ENCODE results near the gene SLC30A3. TPM values are rescaled to one million over a fixed set of nuclear protein-coding genes. Genes with fewer than 3 reads are reported as not detected.
A peak's percentile ranks its signal among the peaks of the same experiment; 100 is the strongest.

Gene SLC30A3
- total RNA-seq, 1 donor from 2014 or later: not detected

GRCh38 chr2:27212626-27213471, 50.0 kb downstream of the SLC30A3 start:
- peak overlapping the region; percentile 93 for H3K4me3 ChIP-seq (ENCODE audit: low read depth, low read length)
- TF ChIP-seq, protein P1, sequence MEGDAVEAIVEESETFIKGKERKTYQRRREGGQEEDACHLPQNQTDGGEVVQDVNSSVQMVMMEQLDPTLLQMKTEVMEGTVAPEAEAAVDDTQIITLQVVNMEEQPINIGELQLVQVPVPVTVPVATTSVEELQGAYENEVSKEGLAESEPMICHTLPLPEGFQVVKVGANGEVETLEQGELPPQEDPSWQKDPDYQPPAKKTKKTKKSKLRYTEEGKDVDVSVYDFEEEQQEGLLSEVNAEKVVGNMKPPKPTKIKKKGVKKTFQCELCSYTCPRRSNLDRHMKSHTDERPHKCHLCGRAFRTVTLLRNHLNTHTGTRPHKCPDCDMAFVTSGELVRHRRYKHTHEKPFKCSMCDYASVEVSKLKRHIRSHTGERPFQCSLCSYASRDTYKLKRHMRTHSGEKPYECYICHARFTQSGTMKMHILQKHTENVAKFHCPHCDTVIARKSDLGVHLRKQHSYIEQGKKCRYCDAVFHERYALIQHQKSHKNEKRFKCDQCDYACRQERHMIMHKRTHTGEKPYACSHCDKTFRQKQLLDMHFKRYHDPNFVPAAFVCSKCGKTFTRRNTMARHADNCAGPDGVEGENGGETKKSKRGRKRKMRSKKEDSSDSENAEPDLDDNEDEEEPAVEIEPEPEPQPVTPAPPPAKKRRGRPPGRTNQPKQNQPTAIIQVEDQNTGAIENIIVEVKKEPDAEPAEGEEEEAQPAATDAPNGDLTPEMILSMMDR (conservative IDR thresholded peaks at IDR 0.05; ENCODE audit: low read depth, low read length): no peak
- no peak for DNase-seq (ENCODE audit: low read depth)

DNA sequence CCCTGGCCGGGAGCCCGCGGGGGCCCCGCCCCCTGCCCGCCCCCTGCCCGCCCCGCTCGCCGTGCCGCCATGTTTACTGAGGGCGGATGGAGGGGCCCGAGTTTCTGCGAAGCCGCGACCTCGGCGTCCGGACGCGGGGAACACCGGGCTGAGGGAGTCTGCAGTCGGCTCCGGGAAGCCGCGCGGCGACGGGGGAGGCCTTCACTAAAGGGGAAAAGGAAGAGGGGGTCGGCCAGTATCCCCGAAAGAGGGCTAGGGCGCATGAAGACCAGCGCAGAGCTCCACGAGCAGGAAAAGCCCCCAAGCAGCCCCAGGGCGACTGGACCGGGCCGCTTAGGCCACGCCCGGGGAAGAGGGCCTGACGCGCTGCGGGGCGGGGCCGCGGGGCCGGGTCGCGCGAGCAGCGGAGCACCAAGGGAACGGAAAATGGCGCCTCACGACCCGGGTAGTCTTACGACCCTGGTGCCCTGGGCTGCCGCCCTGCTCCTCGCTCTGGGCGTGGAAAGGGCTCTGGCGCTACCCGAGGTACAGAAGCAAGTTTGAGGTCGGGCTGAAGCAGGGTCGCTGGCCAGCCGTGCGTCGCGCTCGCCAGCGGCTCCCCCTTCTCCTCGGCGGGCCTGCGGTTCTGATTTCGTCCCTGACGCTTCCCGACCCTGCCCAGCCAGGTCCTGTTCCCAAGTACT, 50.8 kb downstream of the SLC30A3 start, which contains the start of the genes ATRAID and SLC5A6:
TSS of gene ATRAID (plus strand) at position 99 of the 683 bp plus-strand sequence. CDS start at position 427, 328 bp downstream.
TSS of gene SLC5A6 (minus strand) at position 326 of the 683 bp plus-strand sequence. CDS start 4,618 bp downstream, outside the sequence.
- TF ChIP-seq, protein P1 (conservative IDR thresholded peaks at IDR 0.05; ENCODE audit: low read depth, low read length): no peak
- DNase-seq (ENCODE audit: low read depth): no peak
- peak within 1 kb of the TSS; percentile 93 for H3K4me3 ChIP-seq (ENCODE audit: low read depth, low read length)

DNA sequence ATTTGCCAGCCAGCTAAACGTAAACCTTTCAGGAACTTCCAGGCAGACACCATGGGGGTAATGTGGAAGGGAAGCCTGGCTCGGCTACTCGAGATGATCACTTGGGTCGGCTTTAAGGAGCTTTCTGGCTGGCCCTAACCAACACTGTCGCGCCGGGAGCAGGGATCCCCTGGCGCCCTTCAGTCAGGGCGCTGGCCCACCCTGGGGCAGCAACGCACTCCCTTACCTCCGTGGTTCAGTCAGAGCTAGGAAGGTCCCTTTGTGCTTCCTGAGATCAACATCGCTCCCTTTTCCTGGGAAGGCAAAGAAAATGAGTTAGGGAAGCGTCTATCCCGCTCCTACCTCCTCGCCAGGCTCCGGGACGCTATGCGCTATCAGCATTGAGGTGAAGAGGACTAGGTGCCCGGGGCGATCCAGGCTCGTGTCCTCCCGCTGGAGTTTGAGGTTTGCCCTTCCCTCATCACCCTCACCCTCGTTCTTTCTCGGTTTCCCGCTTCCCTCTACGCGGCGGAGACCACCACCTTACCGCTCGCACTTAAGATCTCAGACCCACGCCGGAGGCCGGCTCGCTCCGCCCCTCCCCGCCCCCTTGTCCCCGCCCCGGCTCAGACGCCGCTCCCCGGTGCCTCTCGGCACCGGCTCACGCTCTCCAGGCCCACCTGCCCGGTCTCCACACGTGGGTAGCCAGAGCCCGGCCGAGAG, 51.5 kb downstream of the SLC30A3 start:
- DNase-seq (ENCODE audit: low read depth): no peak
- peak overlapping the region; percentile 93 for H3K4me3 ChIP-seq (ENCODE audit: low read depth, low read length)
- TF ChIP-seq, protein P1 (conservative IDR thresholded peaks at IDR 0.05; ENCODE audit: low read depth, low read length): no peak

- TF ChIP-seq, protein P1 (conservative IDR thresholded peaks at IDR 0.05; ENCODE audit: low read depth, low read length): no peak
- H3K4me3 ChIP-seq (ENCODE audit: low read depth, low read length): no peak overlapping the region
- no peak for DNase-seq (ENCODE audit: low read depth)
These were observed 53.0 kb downstream of the SLC30A3 start for GRCh38 chr2:27209621-27210401.

DNA sequence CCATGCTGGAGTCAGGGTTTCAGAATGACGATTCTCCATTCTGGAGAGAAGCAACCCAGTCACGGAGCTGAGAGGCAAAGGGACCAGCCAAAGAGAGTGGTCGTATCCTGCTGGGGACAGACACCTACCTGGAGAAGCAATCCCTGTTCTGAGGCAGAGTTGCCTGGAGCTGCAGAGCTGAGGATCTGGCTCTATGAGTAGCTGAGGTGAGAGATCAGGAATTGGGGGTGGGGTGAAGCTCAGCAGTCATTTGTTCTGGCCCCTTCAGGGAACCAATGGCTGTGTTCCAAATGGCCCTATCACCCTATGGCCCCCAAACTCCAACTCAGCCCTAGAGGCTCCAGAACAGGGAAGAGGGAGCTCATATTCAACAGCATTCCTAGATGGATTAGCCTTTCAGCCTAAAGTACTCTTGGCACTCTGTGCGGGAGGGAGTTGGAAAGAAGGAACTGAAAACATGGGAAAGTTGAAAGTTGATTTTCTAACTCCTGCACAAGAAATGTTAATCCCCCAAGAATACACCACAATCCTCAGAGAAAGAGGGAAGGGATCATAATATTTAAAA, 54.3 kb downstream of the SLC30A3 start:
- no peak for DNase-seq (ENCODE audit: low read depth)

More for the DNA sequence above, 54.3 kb downstream of the SLC30A3 start:
- H3K4me3 ChIP-seq (ENCODE audit: low read depth, low read length): no peak overlapping the region
- TF ChIP-seq, protein P1 (conservative IDR thresholded peaks at IDR 0.05; ENCODE audit: low read depth, low read length): no peak

Measured in epithelial cell of proximal tubule (primary cell).